ENCODE data around the gene GPHN.

GRCh38 chr14:66471584-66471983 lies 36.4 kb upstream of the GPHN start:
- TF ChIP-seq POLR2A (IDR thresholded peaks at IDR 0.05; ENCODE audit: low read depth, low read length) (no peak), TAF1 (IDR thresholded peaks at IDR 0.05; ENCODE audit: low read depth, low read length) (no peak), POLR2AphosphoS5 (IDR thresholded peaks at IDR 0.05; ENCODE audit: low read depth, low read length) (no peak)
